GM12878 (cell line): ENCODE data around the gene MAGI2. TPM values are rescaled to one million over a fixed set of nuclear protein-coding genes. Genes with fewer than 3 reads are reported as not detected.

ENCODE experiments used
- ATAC-seq: fragments of 200-7000 bp; cut with Tn5 transposase; 3 replicates; pipeline ENCODE4 v1.9.1; 2020; ENCODE audit warnings: mild to moderate bottlenecking, moderate library complexity
- BruUV-seq: library from RNA; stranded (reverse); fragments of 400-500 nt; replicated peaks from 2 replicates; lab custom pipeline; 2021; lab: Mats Ljungman, UMichigan
- CTCF ChIA-PET: fragments of 300-600 bp; sonication (Branson Sonifier 250); formaldehyde crosslinking; extraction: SDS; loops from one replicate; lab custom pipeline; 2021; ENCODE audit warnings: inconsistent platforms; lab: Yijun Ruan, JAX
- POLR2A ChIA-PET: fragments of 350-600 bp; formaldehyde crosslinking; extraction: SDS; loops from one replicate; lab custom pipeline; 2021; ENCODE audit warnings: inconsistent platforms; lab: Charles Lee
- RAD21 ChIA-PET: fragments of 300-600 bp; sonication (Branson Sonifier 250); formaldehyde crosslinking; loops from one replicate; lab custom pipeline; 2023; ENCODE audit warnings: antibody characterized with exemption; ENCODE audit not compliant: unreplicated experiment; lab: Charles Lee
- SMC1A ChIA-PET: fragments of 300-600 bp; sonication (Branson Sonifier 250); formaldehyde crosslinking; loops from one replicate; lab custom pipeline; 2023; ENCODE audit not compliant: unreplicated experiment, uncharacterized antibody; lab: Charles Lee
- DNase-seq: peaks from one replicate; pipeline ENCODE4 v3.0.0-alpha.2; 2011; ENCODE audit warnings: low read depth, low spot score
- FAIRE-seq: peaks from 3 replicates; lab custom pipeline; 2011; peaks lifted over from hg19 to GRCh38; lab: Jason Lieb, UNC
- H2AFZ ChIP-seq: 2 replicates; pipeline ENCODE4 v1.6.0; 2011; ENCODE audit warnings: low read depth, low read length, control low read depth; ENCODE audit not compliant: control insufficient read depth
- H3K27ac ChIP-seq: 2 replicates; pipeline ENCODE4 v1.5.1; 2011; ENCODE audit warnings: control low read depth; ENCODE audit not compliant: control insufficient read depth, insufficient read depth
- H3K27me3 ChIP-seq, 2 experiments: replicated peaks in 1 of 2; 2 replicates each; pipeline versions ENCODE4 v1.6.0 to v1.6.1; 2011; ENCODE audit warnings: low read length in 1 of 2; ENCODE audit not compliant: control insufficient read depth in 2 of 2, insufficient read depth in 2 of 2
- H3K36me3 ChIP-seq, 2 experiments: 2 replicates each; pipeline ENCODE4 v1.5.1; 2011; ENCODE audit warnings: low read length in 1 of 2; ENCODE audit not compliant: control insufficient read depth in 2 of 2, insufficient read depth in 2 of 2
- H3K4me1 ChIP-seq: 2 replicates; pipeline ENCODE4 v1.6.1; 2011; ENCODE audit warnings: mild to moderate bottlenecking, low read length, moderate library complexity, mixed read lengths; ENCODE audit not compliant: control insufficient read depth, insufficient read depth
- H3K4me2 ChIP-seq: 2 replicates; pipeline ENCODE4 v1.6.0; 2011; ENCODE audit warnings: control low read depth; ENCODE audit not compliant: control insufficient read depth, insufficient read depth
- H3K4me3 ChIP-seq: fragments of 200-600 bp; sonication (generic); 2 replicates; pipeline ENCODE4 v1.5.1; 2016
- H3K79me2 ChIP-seq: 2 replicates; pipeline ENCODE4 v1.6.0; 2011; ENCODE audit warnings: low read length; ENCODE audit not compliant: control insufficient read depth, insufficient read depth
- H3K9ac ChIP-seq: 2 replicates; pipeline ENCODE4 v1.8.0; 2011; ENCODE audit warnings: low read length, control low read depth, mixed read lengths; ENCODE audit not compliant: control insufficient read depth, insufficient read depth
- H3K9me3 ChIP-seq: replicated peaks from 3 replicates; pipeline ENCODE4 v1.5.1; 2011; ENCODE audit warnings: mild to moderate bottlenecking, low read length; ENCODE audit not compliant: control insufficient read depth, insufficient read depth
- H4K20me1 ChIP-seq: 2 replicates; pipeline ENCODE4 v1.6.0; 2011; ENCODE audit not compliant: control insufficient read depth, insufficient read depth
- CBX5 ChIP-seq: sonication (generic); IDR thresholded peaks from 2 replicates; pipeline ENCODE4 v1.6.1; 2016; ENCODE audit warnings: low read depth, moderate library complexity, mild to moderate bottlenecking, inconsistent platforms
- IKZF2 ChIP-seq, 2 experiments: fragments of 450-650 bp; IDR thresholded peaks; 2 replicates each; pipeline ENCODE4 v1.6.1; 2017; ENCODE audit warnings: mild to moderate bottlenecking in 2 of 2, moderate library complexity in 2 of 2
- KLF5 ChIP-seq: fragments of 450-650 bp; IDR thresholded peaks from 2 replicates; pipeline ENCODE4 v1.6.1; 2014; ENCODE audit warnings: mild to moderate bottlenecking; ENCODE audit not compliant: partially characterized antibody
- MTA3 ChIP-seq: IDR thresholded peaks from 2 replicates; pipeline ENCODE4 v1.6.1; 2012; ENCODE audit warnings: low read length, inconsistent platforms, borderline replicate concordance
- NFYB ChIP-seq: IDR thresholded peaks from 2 replicates; pipeline ENCODE4 v1.6.1; 2011; ENCODE audit warnings: low read depth, mild to moderate bottlenecking, low read length, improper control_type of control experiment, moderate library complexity; ENCODE audit not compliant: insufficient read depth
- PAX8 ChIP-seq: fragments of 450-650 bp; IDR thresholded peaks from 2 replicates; pipeline ENCODE4 v1.6.1; 2017; ENCODE audit warnings: mild to moderate bottlenecking, moderate library complexity
- POLR2A ChIP-seq: IDR thresholded peaks from 2 replicates; pipeline ENCODE4 v1.6.1; 2011; ENCODE audit warnings: low read depth, mild to moderate bottlenecking, low read length
- POU2F2 ChIP-seq: IDR thresholded peaks from 3 replicates; pipeline ENCODE4 v1.6.1; 2011; ENCODE audit warnings: low read depth, mild to moderate bottlenecking, low read length, borderline replicate concordance
- RAD21 ChIP-seq: IDR thresholded peaks from 2 replicates; pipeline ENCODE4 v1.6.1; 2011; ENCODE audit warnings: mild to moderate bottlenecking, low read depth, low read length, moderate library complexity; ENCODE audit not compliant: insufficient read depth
- SIN3A ChIP-seq: IDR thresholded peaks from 2 replicates; pipeline ENCODE4 v1.6.1; 2012; ENCODE audit warnings: low read depth, low read length, improper control_type of control experiment
- SP1 ChIP-seq: IDR thresholded peaks from one replicate; pipeline ENCODE4 v1.6.1; 2011; ENCODE audit warnings: low read depth, low read length
- SRF ChIP-seq, 2 experiments: IDR thresholded peaks; 2 replicates each; pipeline ENCODE4 v1.6.1; 2011; ENCODE audit warnings: low read depth in 2 of 2, low read length in 2 of 2, mild to moderate bottlenecking in 1 of 2, moderate library complexity in 1 of 2
- in situ Hi-C: fragments of 300-500 bp; cut with MboI; formaldehyde crosslinking; loops from 9 replicates; pipeline ENCODE4 v1.14.3; 2018; ENCODE audit warnings: mixed read lengths
- intact Hi-C: fragments of 100-400 bp; cut with micrococcal nuclease; formaldehyde crosslinking; loops from one replicate; pipeline ENCODE4 v1.14.2; 2022; ENCODE audit not compliant: unreplicated experiment
- polyA plus RNA-seq, 11 experiments: library from polyadenylated mRNA; depleted of rRNA in 4 of 11; unstranded in 6 of 11; stranded (reverse) in 5 of 11; fragments of >200 nt; fragmentation: Nextera tagmentation in 4 of 11; fragmentation: Illumina TruSeq in 1 of 11; extraction: Ambion mirVana in 4 of 11; extraction: Trizol in 1 of 11; gene quantifications; 1 replicate in 1 of 11; 2 replicates in 10 of 11; pipeline versions ENCODE4 v1.2.1 to v1.2.3, GENCODE V29; 2011 to 2016; ENCODE audit warnings: inconsistent platforms in 2 of 11, missing spikeins in 2 of 11, low read depth in 1 of 11
- total RNA-seq, 4 experiments: library from RNA; depleted of rRNA in 3 of 4; stranded (reverse); fragments of >200 nt in 3 of 4; fragmentation: Illumina TruSeq in 1 of 4; extraction: Trizol in 1 of 4; gene quantifications; 2 replicates each; pipeline versions ENCODE4 v1.2.1 to v1.2.3, GENCODE V29; 2013 to 2021
- TF ChIP-seq, protein P1 (sequence below): fragments of 450-650 bp; IDR thresholded peaks from 2 replicates; pipeline ENCODE4 v1.6.1; 2016; ENCODE audit warnings: mild to moderate bottlenecking
- TF ChIP-seq, protein P2 (sequence below): fragments of 450-650 bp; IDR thresholded peaks from 2 replicates; pipeline ENCODE4 v1.6.1; 2017; ENCODE audit warnings: borderline replicate concordance

Gene MAGI2
- total and polyA plus RNA-seq, 10 of the 15 experiments (the other 5 are each of a cell fraction or from before 2014, with no cell fraction given) = 0.01 to 0.31 (median 0.05) TPM; not detected in 2

DNA sequence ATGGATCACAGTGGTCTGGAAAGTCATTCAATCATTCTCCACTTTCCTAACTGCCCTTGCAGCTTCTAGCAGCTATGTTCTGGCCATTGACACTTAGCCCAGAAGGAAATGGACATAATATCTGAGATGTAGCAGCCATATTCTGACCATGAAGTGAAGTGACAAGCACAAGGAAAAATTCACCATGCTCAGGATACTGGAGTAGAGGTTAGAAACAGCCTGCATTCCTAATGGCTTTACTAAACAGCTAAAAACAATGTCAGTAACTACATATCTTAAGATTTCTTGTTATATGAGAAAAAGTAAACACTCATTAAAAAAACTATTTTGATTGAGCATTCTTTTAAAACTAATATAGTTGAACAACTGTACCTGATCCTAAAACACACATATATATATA is 443.8 kb downstream of the MAGI2 start:
- intact Hi-C loops = no loop called here
- H3K4me2 ChIP-seq = no peak overlapping the region
- in situ Hi-C loops = no loop called here

More for the DNA sequence above, 443.8 kb downstream of the MAGI2 start:
- H3K4me3 ChIP-seq = no peak overlapping the region
- H3K9me3 ChIP-seq = no peaks in the 10 kb centered on the region
- TF ChIP-seq SRF (IDR thresholded peaks at IDR 0.05; ENCODE audit: low read depth in 2 of 2, low read length in 2 of 2) = no peak
- TF ChIP-seq MTA3 = no peak
- TF ChIP-seq PAX8 = no peak
- TF ChIP-seq CBX5 = no peak
- no peak for TF ChIP-seq KLF5
- TF ChIP-seq, protein P1, sequence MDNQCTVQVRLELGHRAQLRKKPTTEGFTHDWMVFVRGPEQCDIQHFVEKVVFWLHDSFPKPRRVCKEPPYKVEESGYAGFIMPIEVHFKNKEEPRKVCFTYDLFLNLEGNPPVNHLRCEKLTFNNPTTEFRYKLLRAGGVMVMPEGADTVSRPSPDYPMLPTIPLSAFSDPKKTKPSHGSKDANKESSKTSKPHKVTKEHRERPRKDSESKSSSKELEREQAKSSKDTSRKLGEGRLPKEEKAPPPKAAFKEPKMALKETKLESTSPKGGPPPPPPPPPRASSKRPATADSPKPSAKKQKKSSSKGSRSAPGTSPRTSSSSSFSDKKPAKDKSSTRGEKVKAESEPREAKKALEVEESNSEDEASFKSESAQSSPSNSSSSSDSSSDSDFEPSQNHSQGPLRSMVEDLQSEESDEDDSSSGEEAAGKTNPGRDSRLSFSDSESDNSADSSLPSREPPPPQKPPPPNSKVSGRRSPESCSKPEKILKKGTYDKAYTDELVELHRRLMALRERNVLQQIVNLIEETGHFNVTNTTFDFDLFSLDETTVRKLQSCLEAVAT = no peak
- TF ChIP-seq IKZF2 (IDR thresholded peaks at IDR 0.05) = no peak
- no peak for TF ChIP-seq SP1
- no peak for TF ChIP-seq POU2F2
- TF ChIP-seq NFYB = no peak
- no peak for TF ChIP-seq SIN3A
- TF ChIP-seq, protein P2, sequence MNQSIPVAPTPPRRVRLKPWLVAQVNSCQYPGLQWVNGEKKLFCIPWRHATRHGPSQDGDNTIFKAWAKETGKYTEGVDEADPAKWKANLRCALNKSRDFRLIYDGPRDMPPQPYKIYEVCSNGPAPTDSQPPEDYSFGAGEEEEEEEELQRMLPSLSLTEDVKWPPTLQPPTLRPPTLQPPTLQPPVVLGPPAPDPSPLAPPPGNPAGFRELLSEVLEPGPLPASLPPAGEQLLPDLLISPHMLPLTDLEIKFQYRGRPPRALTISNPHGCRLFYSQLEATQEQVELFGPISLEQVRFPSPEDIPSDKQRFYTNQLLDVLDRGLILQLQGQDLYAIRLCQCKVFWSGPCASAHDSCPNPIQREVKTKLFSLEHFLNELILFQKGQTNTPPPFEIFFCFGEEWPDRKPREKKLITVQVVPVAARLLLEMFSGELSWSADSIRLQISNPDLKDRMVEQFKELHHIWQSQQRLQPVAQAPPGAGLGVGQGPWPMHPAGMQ = no peak
- TF ChIP-seq POLR2A = no peak
- TF ChIP-seq RAD21 = no peak
- no peaks in the 10 kb centered on the region for H3K27me3 ChIP-seq
- H2AFZ ChIP-seq = no peak overlapping the region
- FAIRE-seq = no peak
- DNase-seq = no peak
- H3K36me3 ChIP-seq = no peaks in the 10 kb centered on the region
- H3K79me2 ChIP-seq = no peaks in the 10 kb centered on the region
- BruUV-seq = no TSS peak
- H3K27ac ChIP-seq = no peak overlapping the region
- ChIA-PET POLR2A (no interaction called here), RAD21 (no interaction called here), SMC1A (no interaction called here), CTCF (no interaction called here)
- ATAC-seq = no peak
- no peaks in the 10 kb centered on the region for H3K4me1 ChIP-seq
- no peaks in the 10 kb centered on the region for H4K20me1 ChIP-seq
- no peak overlapping the region for H3K9ac ChIP-seq
